ENCODE results near the gene RELN. TPM values are rescaled to one million over a fixed set of nuclear protein-coding genes. Genes with fewer than 3 reads are reported as not detected.

RELN gene
- total RNA-seq, 1 experiment from 2014 or later = 0.10 TPM

DNA sequence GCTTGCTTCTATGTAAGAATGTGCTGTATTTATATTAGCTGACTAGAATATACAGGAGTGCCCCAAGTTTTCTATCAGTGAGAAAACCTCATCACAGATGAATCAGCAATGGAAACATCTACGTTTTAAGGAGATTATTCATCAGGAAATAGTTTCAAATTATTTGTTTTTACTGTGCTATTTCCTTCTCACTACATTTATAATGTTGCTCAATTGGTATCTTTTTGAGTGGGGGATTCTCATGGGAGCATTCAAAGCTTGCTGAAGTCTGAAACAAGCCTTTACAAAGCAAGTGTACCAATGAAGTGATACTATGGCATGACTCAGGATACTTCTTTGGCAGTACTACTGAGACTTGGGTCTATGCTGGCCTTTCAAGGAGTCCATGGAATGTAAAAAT is 352.4 kb downstream of the RELN start:
- in situ Hi-C loops (cut with HindIII; ENCODE audit: low pct_unique_long_range_greater_than_20kb, low sequenced_read_pairs) = no loop called here

DNA sequence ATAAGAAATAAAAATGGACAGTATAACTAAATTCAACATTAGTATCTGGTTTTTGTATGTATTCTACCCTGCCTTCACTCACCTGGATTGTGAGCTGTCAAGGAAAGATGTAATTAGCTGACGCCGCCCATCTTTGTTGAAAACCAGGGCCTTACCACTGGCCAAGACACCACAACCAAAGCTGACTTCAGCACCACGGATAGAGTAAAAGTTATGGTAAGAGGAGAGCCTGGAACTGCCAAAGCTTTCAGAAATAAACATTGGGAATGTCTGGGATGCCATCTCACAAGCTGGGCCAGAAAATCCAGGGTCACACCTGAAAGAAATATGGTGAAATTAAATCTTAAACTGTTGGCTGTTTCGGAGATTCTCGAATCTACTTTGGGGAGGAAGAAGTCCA is 353.3 kb downstream of the RELN start:
- no peaks in the 10 kb centered on the region for H3K4me1 ChIP-seq (ENCODE audit: control insufficient read depth, insufficient read depth, low read length)

More for the DNA sequence above, 352.4 kb downstream of the RELN start:
- H3K9me3 ChIP-seq (ENCODE audit: control insufficient read depth, insufficient read depth, low read depth, low read length) = no peaks in the 10 kb centered on the region
- BruUV-seq (replicated peaks) = no TSS peak
- no peak overlapping the region for H3K27ac ChIP-seq (ENCODE audit: low read length)
- ATAC-seq = no peak
- CTCF ChIA-PET = no interaction called here
- TF ChIP-seq POLR2AphosphoS5 (IDR thresholded peaks at IDR 0.05; ENCODE audit: low read depth, low read length) = no peak
- no peak for TF ChIP-seq TCF7L2 (IDR thresholded peaks at IDR 0.05; ENCODE audit: low read depth, low read length)
- TF ChIP-seq SIN3A (IDR thresholded peaks at IDR 0.05; ENCODE audit: borderline replicate concordance, insufficient read depth, low read depth, low read length) = no peak
- TF ChIP-seq, protein P1, sequence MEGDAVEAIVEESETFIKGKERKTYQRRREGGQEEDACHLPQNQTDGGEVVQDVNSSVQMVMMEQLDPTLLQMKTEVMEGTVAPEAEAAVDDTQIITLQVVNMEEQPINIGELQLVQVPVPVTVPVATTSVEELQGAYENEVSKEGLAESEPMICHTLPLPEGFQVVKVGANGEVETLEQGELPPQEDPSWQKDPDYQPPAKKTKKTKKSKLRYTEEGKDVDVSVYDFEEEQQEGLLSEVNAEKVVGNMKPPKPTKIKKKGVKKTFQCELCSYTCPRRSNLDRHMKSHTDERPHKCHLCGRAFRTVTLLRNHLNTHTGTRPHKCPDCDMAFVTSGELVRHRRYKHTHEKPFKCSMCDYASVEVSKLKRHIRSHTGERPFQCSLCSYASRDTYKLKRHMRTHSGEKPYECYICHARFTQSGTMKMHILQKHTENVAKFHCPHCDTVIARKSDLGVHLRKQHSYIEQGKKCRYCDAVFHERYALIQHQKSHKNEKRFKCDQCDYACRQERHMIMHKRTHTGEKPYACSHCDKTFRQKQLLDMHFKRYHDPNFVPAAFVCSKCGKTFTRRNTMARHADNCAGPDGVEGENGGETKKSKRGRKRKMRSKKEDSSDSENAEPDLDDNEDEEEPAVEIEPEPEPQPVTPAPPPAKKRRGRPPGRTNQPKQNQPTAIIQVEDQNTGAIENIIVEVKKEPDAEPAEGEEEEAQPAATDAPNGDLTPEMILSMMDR (IDR thresholded peaks at IDR 0.05) = no peak
- TF ChIP-seq, protein P2, sequence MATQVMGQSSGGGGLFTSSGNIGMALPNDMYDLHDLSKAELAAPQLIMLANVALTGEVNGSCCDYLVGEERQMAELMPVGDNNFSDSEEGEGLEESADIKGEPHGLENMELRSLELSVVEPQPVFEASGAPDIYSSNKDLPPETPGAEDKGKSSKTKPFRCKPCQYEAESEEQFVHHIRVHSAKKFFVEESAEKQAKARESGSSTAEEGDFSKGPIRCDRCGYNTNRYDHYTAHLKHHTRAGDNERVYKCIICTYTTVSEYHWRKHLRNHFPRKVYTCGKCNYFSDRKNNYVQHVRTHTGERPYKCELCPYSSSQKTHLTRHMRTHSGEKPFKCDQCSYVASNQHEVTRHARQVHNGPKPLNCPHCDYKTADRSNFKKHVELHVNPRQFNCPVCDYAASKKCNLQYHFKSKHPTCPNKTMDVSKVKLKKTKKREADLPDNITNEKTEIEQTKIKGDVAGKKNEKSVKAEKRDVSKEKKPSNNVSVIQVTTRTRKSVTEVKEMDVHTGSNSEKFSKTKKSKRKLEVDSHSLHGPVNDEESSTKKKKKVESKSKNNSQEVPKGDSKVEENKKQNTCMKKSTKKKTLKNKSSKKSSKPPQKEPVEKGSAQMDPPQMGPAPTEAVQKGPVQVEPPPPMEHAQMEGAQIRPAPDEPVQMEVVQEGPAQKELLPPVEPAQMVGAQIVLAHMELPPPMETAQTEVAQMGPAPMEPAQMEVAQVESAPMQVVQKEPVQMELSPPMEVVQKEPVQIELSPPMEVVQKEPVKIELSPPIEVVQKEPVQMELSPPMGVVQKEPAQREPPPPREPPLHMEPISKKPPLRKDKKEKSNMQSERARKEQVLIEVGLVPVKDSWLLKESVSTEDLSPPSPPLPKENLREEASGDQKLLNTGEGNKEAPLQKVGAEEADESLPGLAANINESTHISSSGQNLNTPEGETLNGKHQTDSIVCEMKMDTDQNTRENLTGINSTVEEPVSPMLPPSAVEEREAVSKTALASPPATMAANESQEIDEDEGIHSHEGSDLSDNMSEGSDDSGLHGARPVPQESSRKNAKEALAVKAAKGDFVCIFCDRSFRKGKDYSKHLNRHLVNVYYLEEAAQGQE (IDR thresholded peaks at IDR 0.05; ENCODE audit: insufficient read depth in 1 of 2, low read depth in 2 of 2, low read length in 1 of 2) = no peak
- no peak for DNase-seq (ENCODE audit: low read depth, low spot score)
- no peaks in the 10 kb centered on the region for H3K36me3 ChIP-seq (ENCODE audit: control insufficient read depth, insufficient read depth, low read length)
- no peaks in the 10 kb centered on the region for H3K4me1 ChIP-seq (ENCODE audit: control insufficient read depth, insufficient read depth, low read length)
- H3K27me3 ChIP-seq (ENCODE audit: control insufficient read depth, insufficient read depth, low read length) = no peaks in the 10 kb centered on the region; the same call in 1 of the 2 replicates
- H3K4me3 ChIP-seq (ENCODE audit: low read depth in 2 of 2, low read length in 2 of 2) = no peak overlapping the region
- intact Hi-C loops (cut with micrococcal nuclease; ENCODE audit: unreplicated experiment) = no loop called here
- POLR2A ChIA-PET = no interaction called here

More for the DNA sequence above, 353.3 kb downstream of the RELN start:
- Histone ChIP-seq H3K27me3 (ENCODE audit: control insufficient read depth, insufficient read depth, low read length) (no peaks in the 10 kb centered on the region; the same call in 1 of the 2 replicates), H3K27ac (ENCODE audit: low read length) (no peak overlapping the region), H3K4me3 (ENCODE audit: low read depth in 2 of 2, low read length in 2 of 2) (no peak overlapping the region), H3K9me3 (ENCODE audit: control insufficient read depth, insufficient read depth, low read depth, low read length) (no peaks in the 10 kb centered on the region), H3K36me3 (ENCODE audit: control insufficient read depth, insufficient read depth, low read length) (no peaks in the 10 kb centered on the region)
- ATAC-seq = no peak
- ChIA-PET CTCF (no interaction called here), POLR2A (no interaction called here)
- in situ Hi-C loops (cut with HindIII; ENCODE audit: low pct_unique_long_range_greater_than_20kb, low sequenced_read_pairs) = no loop called here
- intact Hi-C loops (cut with micrococcal nuclease; ENCODE audit: unreplicated experiment) = no loop called here
- TF ChIP-seq TCF7L2 (IDR thresholded peaks at IDR 0.05; ENCODE audit: low read depth, low read length) (no peak), POLR2AphosphoS5 (IDR thresholded peaks at IDR 0.05; ENCODE audit: low read depth, low read length) (no peak), SIN3A (IDR thresholded peaks at IDR 0.05; ENCODE audit: borderline replicate concordance, insufficient read depth, low read depth, low read length) (no peak)
- TF ChIP-seq, protein P1 (IDR thresholded peaks at IDR 0.05) = no peak
- TF ChIP-seq, protein P2 (IDR thresholded peaks at IDR 0.05; ENCODE audit: insufficient read depth in 1 of 2, low read depth in 2 of 2, low read length in 1 of 2) = peak; percentile 61 to 65; a peak in 3 of 4 replicates
- no peak for DNase-seq (ENCODE audit: low read depth, low spot score)
- BruUV-seq (replicated peaks) = no TSS peak

Measured in Panc1 (cell line).